ENCODE results near the gene CT55.
"Not testable (repeated sequence)": the region's sequence is repeated elsewhere in the genome, so short reads cannot be mapped to it uniquely, and the experiment has no call there.

The CT55 gene

GRCh38 chrX:135170877-135171519 is at the start of gene CT55:
TSS of gene CT55 (minus strand) at chrX:135171398. CDS start at chrX:135171171, 227 bp downstream.
- DNase-seq (ENCODE audit: low read depth in 3 of 3), result no peak

- DNase-seq (ENCODE audit: low read depth in 3 of 3), result peak in 2 of 3 experiments; percentile 22 to 40
Observed at GRCh38 chrX:135213200-135213844, 42.1 kb upstream of the CT55 start.

GRCh38 chrX:135206427-135206826 is 35.2 kb upstream of the CT55 start:
- DNase-seq (ENCODE audit: low read depth in 3 of 3), result peak in 1 of 3 experiments; percentile 21

- no peak for DNase-seq (ENCODE audit: low read depth in 3 of 3)
Observed at GRCh38 chrX:135200297-135200696, 29.1 kb upstream of the CT55 start.

GRCh38 chrX:135194684-135195083 is 23.5 kb upstream of the CT55 start:
- no peak for DNase-seq (ENCODE audit: low read depth in 3 of 3)

GRCh38 chrX:135193740-135194139 is 22.5 kb upstream of the CT55 start:
- no peak for DNase-seq (ENCODE audit: low read depth in 3 of 3)

GRCh38 chrX:135191838-135192237 is 20.6 kb upstream of the CT55 start:
- DNase-seq (ENCODE audit: low read depth in 3 of 3), result no peak

- DNase-seq (ENCODE audit: low read depth in 3 of 3), result peak in 1 of 3 experiments; percentile 7
Observed at GRCh38 chrX:135185795-135186443, 14.7 kb upstream of the CT55 start.

- no peak for DNase-seq (ENCODE audit: low read depth in 3 of 3)
Observed at GRCh38 chrX:135178636-135179035, 7.4 kb upstream of the CT55 start.

GRCh38 chrX:135170468-135170867 is 730 bp downstream of the CT55 start:
- no peak for DNase-seq (ENCODE audit: low read depth in 3 of 3)

- not testable (repeated sequence) for DNase-seq (ENCODE audit: low read depth in 3 of 3)
Observed at GRCh38 chrX:135169534-135169933, 1.7 kb downstream of the CT55 start.

- no peak for DNase-seq (ENCODE audit: low read depth in 3 of 3)
Observed at GRCh38 chrX:135168486-135168885, 2.7 kb downstream of the CT55 start.

- not testable (repeated sequence) for DNase-seq (ENCODE audit: low read depth in 3 of 3)
Observed at GRCh38 chrX:135154688-135155087, 16.5 kb downstream of the CT55 start.

- not testable (repeated sequence) for DNase-seq (ENCODE audit: low read depth in 3 of 3)
Observed at GRCh38 chrX:135126145-135126544, 45.1 kb downstream of the CT55 start.

GRCh38 chrX:135120056-135120576 is 51.1 kb downstream of the CT55 start, which contains the start of gene ETDB:
TSS of gene ETDB (minus strand) at chrX:135120526. CDS start at chrX:135119261, 1,265 bp downstream.
- DNase-seq (ENCODE audit: low read depth in 3 of 3), result not testable (repeated sequence)

- not testable (repeated sequence) for DNase-seq (ENCODE audit: low read depth in 3 of 3)
Observed at GRCh38 chrX:135116064-135116463, 55.1 kb downstream of the CT55 start.

GRCh38 chrX:135114392-135114791 is 56.8 kb downstream of the CT55 start:
- DNase-seq (ENCODE audit: low read depth in 3 of 3), result no peak

- DNase-seq (ENCODE audit: low read depth in 3 of 3), result no peak
Observed at GRCh38 chrX:135112743-135113142, 58.5 kb downstream of the CT55 start.

GRCh38 chrX:135112096-135112729 is 59.0 kb downstream of the CT55 start:
- DNase-seq (ENCODE audit: low read depth in 3 of 3), result no peak

GRCh38 chrX:135109554-135109953 is 61.6 kb downstream of the CT55 start:
- DNase-seq (ENCODE audit: low read depth in 3 of 3), result no peak
